Endothelial cell of umbilical vein (primary cell): ENCODE measurements around the gene GTF2E1.

Source experiments
- EZH2 ChIP-seq: IDR thresholded peaks from 2 replicates; pipeline ENCODE4 v1.6.1; 2012; ENCODE audit warnings: borderline replicate concordance, low read depth, mild to moderate bottlenecking, moderate library complexity, low read length, inconsistent platforms; ENCODE audit not compliant: severe bottlenecking
- GATA2 ChIP-seq: IDR thresholded peaks from 2 replicates; pipeline ENCODE4 v1.7.0; 2011; ENCODE audit warnings: low read depth, mild to moderate bottlenecking, moderate library complexity, mixed read lengths, low read length; ENCODE audit not compliant: insufficient read length, insufficient read depth
- POLR2A ChIP-seq: IDR thresholded peaks from 2 replicates; pipeline ENCODE4 v1.6.1; 2012; ENCODE audit warnings: low read depth, mild to moderate bottlenecking, control low read depth, low read length
- POLR2AphosphoS5 ChIP-seq: IDR thresholded peaks from 2 replicates; pipeline ENCODE4 v1.6.1; 2012; ENCODE audit warnings: low read depth, mild to moderate bottlenecking, control low read depth, low read length, moderate library complexity; ENCODE audit not compliant: insufficient read depth
- TF ChIP-seq, protein P1 (sequence below), 2 donors: IDR thresholded peaks; 1 replicate in 1 of 2; 2 replicates in 1 of 2; pipeline ENCODE4 v1.5.1; 2011; ENCODE audit warnings: low read length in 2 of 2, mild to moderate bottlenecking in 2 of 2, moderate library complexity in 2 of 2, control low read depth in 1 of 2, inconsistent platforms in 1 of 2, low read depth in 1 of 2; ENCODE audit not compliant: insufficient read depth in 1 of 2; ENCODE audit errors: extremely low read depth in 1 of 2
- TF ChIP-seq, protein P2 (sequence below): IDR thresholded peaks from 2 replicates; pipeline ENCODE4 v1.6.1; 2011; ENCODE audit not compliant: insufficient read depth, insufficient read length

DNA sequence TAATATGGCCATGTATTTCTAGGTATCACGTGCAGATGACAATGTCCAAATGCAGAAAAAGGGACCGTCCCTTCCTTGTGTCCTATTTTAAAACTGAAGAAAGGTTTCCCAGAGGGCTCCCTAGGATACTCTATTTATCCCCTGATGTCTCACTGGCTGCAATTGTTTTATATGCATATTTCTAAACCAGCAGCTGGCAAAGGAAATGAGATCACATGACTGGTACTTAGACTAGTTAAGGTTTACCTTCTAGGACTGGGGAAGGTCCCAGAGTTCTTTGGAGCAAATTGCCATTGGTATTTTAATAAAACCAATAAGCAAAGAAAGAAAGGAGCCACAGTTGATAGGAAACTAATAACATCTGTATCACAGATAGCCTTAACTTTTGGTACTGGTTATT, 29.5 kb downstream of the GTF2E1 start:
- no peak for TF ChIP-seq POLR2A
- TF ChIP-seq, protein P1, sequence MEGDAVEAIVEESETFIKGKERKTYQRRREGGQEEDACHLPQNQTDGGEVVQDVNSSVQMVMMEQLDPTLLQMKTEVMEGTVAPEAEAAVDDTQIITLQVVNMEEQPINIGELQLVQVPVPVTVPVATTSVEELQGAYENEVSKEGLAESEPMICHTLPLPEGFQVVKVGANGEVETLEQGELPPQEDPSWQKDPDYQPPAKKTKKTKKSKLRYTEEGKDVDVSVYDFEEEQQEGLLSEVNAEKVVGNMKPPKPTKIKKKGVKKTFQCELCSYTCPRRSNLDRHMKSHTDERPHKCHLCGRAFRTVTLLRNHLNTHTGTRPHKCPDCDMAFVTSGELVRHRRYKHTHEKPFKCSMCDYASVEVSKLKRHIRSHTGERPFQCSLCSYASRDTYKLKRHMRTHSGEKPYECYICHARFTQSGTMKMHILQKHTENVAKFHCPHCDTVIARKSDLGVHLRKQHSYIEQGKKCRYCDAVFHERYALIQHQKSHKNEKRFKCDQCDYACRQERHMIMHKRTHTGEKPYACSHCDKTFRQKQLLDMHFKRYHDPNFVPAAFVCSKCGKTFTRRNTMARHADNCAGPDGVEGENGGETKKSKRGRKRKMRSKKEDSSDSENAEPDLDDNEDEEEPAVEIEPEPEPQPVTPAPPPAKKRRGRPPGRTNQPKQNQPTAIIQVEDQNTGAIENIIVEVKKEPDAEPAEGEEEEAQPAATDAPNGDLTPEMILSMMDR (IDR thresholded peaks at IDR 0.05; ENCODE audit: extremely low read depth in 1 of 2, insufficient read depth in 1 of 2, low read depth in 1 of 2, low read length in 2 of 2), result no peak
- TF ChIP-seq, protein P2, sequence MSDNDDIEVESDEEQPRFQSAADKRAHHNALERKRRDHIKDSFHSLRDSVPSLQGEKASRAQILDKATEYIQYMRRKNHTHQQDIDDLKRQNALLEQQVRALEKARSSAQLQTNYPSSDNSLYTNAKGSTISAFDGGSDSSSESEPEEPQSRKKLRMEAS, result no peak
- no peak for TF ChIP-seq EZH2
- TF ChIP-seq POLR2AphosphoS5, result no peak
- no peak for TF ChIP-seq GATA2
